DMS53 treated with DMSO at 0.1 percent for 48 hours (cell line): Measurements from ENCODE around the gene CXCL10.
A peak's percentile ranks its signal among the peaks of the same experiment; 100 is the strongest.
"Not testable (repeated sequence)": the region's sequence is repeated elsewhere in the genome, so short reads cannot be mapped to it uniquely, and the experiment has no call there.

Experiments used
- DNase-seq: peaks from one replicate; lab custom pipeline; 2025; ENCODE audit not compliant: unreplicated experiment; lab: John Stamatoyannopoulos, UW

Gene CXCL10

DNA sequence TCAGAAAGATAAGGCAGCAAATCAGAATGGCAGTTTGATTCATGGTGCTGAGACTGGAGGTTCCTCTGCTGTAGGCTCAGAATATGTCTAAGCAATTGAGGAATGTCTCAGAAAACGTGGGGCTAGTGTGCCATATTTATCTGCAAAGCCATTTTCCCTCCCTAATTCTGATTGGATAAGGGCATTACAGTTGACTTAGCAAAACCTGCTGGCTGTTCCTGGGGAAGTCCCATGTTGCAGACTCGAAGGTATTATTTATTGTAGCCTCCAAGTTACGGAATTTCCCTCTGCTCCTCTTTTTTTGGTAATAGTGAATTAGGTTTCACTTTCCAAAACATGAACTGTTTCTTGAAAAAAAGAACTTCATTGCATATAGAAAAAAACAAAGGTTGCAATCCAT, at the start of gene CXCL10:
Gene CXCL10 (minus strand): TSS at position 109 of the 400 bp plus-strand sequence. CDS start 66 bp downstream, at position 43.
- no peak for DNase-seq

- no peak for DNase-seq
Observed at GRCh38 chr4:76072760-76073159, 49.5 kb upstream of the CXCL10 start.

DNA sequence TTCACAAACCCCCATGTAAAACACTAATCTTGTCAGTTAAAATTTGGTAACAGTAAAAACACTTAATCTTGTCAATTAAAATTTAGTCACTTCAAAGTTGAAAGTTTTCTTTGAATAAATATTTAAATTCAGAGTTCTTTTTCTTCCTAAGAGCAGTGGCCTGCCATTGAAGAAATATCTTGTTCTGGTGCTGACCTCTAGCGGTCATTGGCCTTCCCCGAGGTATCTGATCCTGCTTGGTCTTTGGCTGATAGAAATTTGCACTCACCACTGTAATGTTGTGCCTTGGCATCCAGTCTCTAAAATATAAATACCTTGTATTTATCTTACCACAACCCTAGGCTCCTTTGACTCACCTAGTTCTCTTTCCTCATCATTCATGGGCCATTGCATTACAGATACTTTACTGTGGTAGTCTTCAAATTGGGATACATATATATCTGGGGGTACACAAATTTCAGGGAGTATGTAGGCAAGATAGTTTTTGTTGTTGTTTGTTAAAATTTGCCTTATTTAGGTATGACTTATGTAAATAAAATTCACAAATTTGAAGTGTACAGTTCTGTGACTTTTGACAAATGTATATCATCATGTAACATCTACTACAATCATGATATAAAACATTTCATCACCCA, 44.5 kb upstream of the CXCL10 start:
- DNase-seq, result peak; percentile 48

DNA sequence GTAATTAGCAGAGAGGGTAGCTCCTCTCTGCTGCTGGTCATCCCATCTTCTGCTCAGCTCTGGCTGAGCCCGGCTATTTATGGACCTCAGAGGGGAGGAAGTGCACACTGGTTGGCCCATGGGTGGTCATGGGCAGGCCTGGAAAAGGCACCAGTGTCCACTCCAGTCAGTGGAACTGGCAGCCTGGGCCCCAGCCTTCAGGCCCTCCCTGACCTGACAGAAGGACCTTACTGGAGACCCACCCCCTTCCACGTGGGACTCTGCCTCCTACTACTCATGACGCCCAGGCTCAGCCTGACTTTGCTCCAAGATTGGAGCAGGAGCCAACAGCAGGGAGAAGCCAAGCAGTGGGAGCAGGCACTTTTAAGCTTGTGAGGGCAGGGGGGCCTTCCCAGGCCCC, 43.2 kb upstream of the CXCL10 start:
- no peak for DNase-seq

GRCh38 chr4:76061982-76062381, 38.7 kb upstream of the CXCL10 start:
- no peak for DNase-seq

DNA sequence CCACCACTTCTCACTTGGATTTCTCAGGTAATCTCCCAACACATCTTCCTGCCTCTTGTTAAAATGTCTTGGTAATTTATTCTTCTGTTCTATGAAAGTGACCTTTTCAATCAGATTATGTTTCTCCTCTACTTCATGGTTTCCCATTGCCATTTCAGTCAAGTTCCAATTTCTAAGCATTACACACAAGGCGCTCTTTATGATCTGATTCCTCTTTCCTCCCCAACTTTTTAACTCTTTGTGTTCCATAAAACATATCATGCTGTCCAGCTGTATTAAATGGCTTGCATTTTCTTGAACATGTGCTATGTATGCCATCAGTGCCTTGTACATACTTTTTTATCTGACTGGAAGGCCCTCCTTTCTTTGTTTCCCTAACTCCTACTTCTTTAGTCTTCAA, 38.1 kb upstream of the CXCL10 start:
- no peak for DNase-seq

- no peak for DNase-seq
Observed at GRCh38 chr4:76060506-76060905, 37.2 kb upstream of the CXCL10 start.

GRCh38 chr4:76059750-76060149, 36.5 kb upstream of the CXCL10 start:
- DNase-seq, result no peak

GRCh38 chr4:76058888-76059426, 35.7 kb upstream of the CXCL10 start:
- peak; percentile 2 for DNase-seq

- no peak for DNase-seq
Observed at GRCh38 chr4:76058302-76058701, 35.0 kb upstream of the CXCL10 start.

GRCh38 chr4:76055421-76055820, 32.1 kb upstream of the CXCL10 start:
- no peak for DNase-seq

DNA sequence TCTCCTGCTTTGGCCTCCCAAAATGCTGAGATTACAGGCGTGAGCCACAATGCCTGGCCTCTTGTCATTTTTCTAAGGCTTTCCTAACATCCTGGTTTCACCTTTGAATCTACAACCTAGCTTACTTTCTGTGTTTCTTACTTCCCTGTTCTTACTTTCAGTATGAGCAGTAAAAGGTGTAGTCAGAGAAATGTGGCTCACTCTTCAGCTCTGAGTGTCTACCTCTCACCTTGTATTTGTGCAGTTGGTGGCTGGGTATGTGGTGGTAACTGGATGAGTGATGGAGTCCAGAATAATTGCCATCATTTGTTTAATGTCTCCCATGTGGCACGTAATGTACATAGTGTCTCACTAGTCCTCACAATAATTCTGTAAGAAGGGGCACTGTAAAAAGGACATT, 31.7 kb upstream of the CXCL10 start:
- DNase-seq, result no peak

DNA sequence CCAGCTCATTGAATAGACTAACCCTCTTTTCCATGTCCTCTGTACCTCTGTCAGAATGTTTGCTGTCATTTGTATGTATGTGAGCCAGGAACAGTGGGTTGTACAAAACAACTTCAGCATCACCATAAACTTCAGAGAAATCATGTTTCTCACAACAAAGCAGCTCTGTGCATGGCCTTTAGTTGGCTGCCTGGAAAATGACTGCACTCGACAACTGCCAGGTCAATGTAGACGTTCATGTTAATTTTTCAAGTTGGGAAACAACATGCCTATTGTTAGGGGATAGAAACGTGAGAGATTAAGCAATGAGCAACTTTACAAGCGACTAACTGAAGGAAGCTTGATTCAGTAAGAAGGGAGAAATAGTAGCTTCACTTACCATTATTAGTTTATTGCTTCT, 30.4 kb upstream of the CXCL10 start:
- no peak for DNase-seq

DNA sequence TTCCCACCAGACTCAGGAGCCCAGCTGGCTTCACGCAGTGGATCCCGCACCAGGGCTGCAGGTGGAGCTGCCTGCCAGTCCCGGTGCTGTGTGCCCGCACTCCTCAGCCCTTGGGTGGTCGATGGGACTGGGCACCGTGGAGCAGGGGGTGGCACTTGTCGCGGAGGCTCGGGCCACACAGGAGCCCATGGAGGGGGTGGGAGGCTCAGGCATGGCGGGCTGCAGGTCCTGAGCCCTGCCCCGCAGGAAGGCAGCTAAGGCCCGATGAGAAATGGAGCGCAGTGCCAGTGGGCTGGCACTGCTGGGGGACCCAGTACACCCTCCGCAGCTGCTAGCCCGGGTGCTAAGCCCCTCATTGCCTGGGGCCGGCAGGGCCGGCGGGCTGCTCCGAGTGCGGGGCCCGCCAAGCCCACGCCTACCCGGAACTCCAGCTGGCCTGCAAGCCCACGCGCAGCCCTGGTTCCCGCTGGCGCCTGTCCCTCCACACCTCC, 27.3 kb upstream of the CXCL10 start:
- DNase-seq, result not testable (repeated sequence)

DNA sequence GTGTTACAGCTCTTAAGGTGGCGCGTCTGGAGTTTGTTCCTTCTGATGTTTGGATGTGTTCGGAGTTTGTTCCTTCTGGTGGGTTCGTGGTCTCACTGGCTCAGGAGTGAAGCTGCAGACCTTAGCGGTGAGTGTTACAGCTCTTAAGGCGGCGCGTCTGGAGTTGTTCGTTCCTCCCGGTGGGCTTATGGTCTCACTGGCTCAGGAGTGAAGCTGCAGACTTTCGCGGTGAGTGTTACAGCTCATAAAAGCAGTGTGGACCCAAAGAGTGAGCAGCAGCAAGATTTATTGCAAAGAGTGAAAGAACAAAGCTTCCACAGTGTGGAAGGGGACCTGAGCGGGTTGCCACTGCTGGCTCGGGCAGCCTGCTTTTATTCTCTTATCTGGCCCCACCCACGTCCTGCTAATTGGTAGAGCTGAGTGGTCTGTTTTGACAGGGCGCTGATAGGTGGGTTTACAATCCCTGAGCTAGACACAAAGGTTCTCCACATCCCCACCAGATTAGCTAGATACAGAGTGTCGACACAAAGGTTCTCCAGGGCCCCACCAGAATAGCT, 26.6 kb upstream of the CXCL10 start:
- not testable (repeated sequence) for DNase-seq

DNA sequence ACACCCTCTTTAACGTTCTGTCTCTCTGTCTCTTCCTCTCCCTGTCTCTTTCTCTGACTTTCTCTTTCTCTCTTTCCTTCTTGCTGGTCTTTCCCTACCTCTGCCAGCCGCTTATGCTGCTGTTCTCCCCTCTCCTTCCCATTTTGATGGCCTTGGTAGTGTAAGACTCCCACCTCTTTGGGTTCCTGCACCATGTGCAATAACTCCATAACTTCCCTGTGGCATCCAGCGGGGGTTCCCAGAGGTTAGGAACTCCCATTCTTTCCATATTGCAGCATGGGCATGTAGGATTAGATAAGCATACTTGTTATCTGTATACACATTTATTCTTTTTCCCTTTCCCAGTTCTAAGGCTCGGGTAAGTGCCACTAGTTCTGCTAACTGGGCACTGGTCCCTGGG, 21.4 kb upstream of the CXCL10 start:
- DNase-seq, result not testable (repeated sequence)

GRCh38 chr4:76043306-76043705, 20.0 kb upstream of the CXCL10 start:
- DNase-seq, result not testable (repeated sequence)

DNA sequence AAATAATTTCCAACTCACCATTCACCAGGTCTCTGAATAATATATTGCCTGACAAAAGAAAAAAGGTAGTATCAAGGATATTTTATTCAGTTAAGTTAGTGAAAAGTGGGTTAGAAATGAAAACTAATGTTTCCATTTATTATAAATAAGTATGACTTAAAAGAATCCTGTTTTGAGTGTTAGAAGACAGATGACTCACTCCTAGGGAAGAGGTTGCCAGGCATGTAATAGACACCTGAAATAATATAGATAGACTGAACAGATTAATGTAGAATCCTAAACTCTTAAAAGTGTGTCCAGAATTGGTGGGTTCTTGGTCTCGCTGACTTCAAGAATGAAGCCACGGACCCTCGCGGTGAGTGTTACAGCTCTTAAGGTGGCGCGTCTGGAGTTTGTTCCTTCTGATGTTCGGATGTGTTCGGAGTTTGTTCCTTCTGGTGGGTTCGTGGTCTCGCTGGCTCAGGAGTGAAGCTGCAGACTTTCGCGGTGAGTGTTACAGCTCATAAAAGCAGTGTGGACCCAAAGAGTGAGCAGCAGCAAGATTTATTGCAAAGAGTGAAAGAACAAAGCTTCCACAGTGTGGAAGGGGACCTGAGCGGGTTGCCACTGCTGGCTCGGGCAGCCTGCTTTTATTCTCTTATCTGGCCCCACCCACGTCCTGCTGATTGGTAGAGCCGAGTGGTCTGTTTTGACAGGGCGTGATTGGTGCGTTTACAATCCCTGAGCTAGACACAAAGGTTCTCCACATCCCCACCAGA, 19.1 kb upstream of the CXCL10 start:
- not testable (repeated sequence) for DNase-seq

DNA sequence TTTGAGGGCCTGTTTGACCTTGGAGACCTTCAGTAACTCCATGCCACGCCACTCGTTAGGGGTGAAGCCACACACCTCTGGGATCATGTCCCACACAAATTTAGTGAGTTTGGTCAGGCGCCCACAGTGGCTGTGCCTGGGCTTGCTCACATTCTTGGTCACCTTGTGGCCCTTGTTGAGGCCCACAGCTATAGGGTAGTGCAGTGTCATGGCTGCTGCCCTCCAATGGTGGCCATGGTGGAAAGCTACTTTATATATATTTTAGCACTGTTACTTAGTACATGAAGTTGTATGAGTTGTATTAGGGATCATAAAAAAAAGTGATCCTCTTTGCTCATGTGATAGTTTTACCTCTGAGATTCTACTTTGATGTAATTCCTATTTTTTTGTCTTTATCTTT, 13.6 kb upstream of the CXCL10 start:
- no peak for DNase-seq

- DNase-seq, result no peak
Observed at GRCh38 chr4:76035799-76036380, 12.6 kb upstream of the CXCL10 start, which contains the start of gene CXCL11. Gene CXCL11, minus strand, starts transcription at chr4:76036070. Its CDS starts 83 bp downstream, at chr4:76035987.

DNA sequence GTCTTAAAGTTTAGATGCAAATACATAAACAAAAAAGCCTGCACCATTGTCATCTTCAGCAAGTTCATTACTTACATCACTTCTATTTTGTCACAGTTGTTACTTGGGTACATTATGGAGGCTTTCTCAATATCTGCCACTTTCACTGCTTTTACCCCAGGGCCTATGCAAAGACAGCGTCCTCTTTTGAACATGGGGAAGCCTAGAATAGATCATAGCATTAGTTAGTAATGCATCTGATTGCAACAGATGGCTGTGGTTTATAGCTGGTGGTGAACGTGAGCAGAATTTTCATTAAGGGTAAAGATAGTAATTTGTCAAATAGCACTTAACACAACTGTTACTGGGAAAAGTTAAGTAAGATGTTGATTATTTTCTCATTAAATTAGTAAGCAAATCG, 11.8 kb upstream of the CXCL10 start:
- no peak for DNase-seq
